Gastroesophageal sphincter (tissue), 4 donors: ENCODE results near the gene TEDDM1. TPM values are rescaled to one million over a fixed set of nuclear protein-coding genes. Genes with fewer than 3 reads are reported as not detected.

Experiments used
- ATAC-seq: fragments of 150-250 bp; one replicate; pipeline ENCODE4 v1.9.1; 2016; ENCODE audit warnings: mild to moderate bottlenecking, moderate library complexity
- H3K27ac ChIP-seq, 4 donors: fragments of 200-600 bp; sonication (generic) in 3 of 4; 1 replicate in 3 of 4; 2 replicates in 1 of 4; pipeline ENCODE4 v1.5.1; 2016 to 2019
- H3K27me3 ChIP-seq: fragments of 200-600 bp; sonication (generic); one replicate; pipeline ENCODE4 v1.5.1; 2019
- H3K36me3 ChIP-seq, 2 donors: fragments of 200-600 bp; sonication (generic); one replicate each; pipeline ENCODE4 v1.5.1; 2019; ENCODE audit warnings: control low read depth in 1 of 2
- H3K4me1 ChIP-seq, 3 donors: fragments of 200-600 bp; sonication (generic); 1 replicate in 2 of 3; 2 replicates in 1 of 3; pipeline ENCODE4 v1.5.1; 2016 to 2019; ENCODE audit warnings: control low read depth in 2 of 3
- H3K4me3 ChIP-seq, 2 donors: fragments of 200-600 bp; sonication (generic); one replicate each; pipeline ENCODE4 v1.5.1; 2019; ENCODE audit warnings: mild to moderate bottlenecking in 1 of 2, moderate library complexity in 1 of 2
- H3K9me3 ChIP-seq, 3 donors: fragments of 200-600 bp; sonication (generic); one replicate each; pipeline ENCODE4 v1.5.1; 2017 to 2019; ENCODE audit warnings: control low read depth in 2 of 3
- CTCF ChIP-seq, 4 experiments: fragments of 200-600 bp in 2 of 4; fragments of 450-650 bp in 2 of 4; sonication (generic) in 1 of 4; IDR thresholded peaks; one replicate each; pipeline ENCODE4 v1.5.1; 2017 to 2019; ENCODE audit warnings: antibody characterized with exemption in 4 of 4, mild to moderate bottlenecking in 2 of 4, moderate library complexity in 2 of 4
- EP300 ChIP-seq: sonication (generic); formaldehyde crosslinking; IDR thresholded peaks from one replicate; pipeline ENCODE4 v1.6.1; 2017; ENCODE audit warnings: antibody characterized with exemption, mild to moderate bottlenecking
- POLR2A ChIP-seq, 2 donors: fragments of 450-650 bp; IDR thresholded peaks; one replicate each; pipeline ENCODE4 v1.6.1; 2017; ENCODE audit warnings: antibody characterized with exemption in 2 of 2, mild to moderate bottlenecking in 2 of 2, moderate library complexity in 1 of 2
- POLR2AphosphoS5 ChIP-seq: sonication (generic); formaldehyde crosslinking; IDR thresholded peaks from one replicate; pipeline ENCODE4 v1.6.1; 2017; ENCODE audit warnings: antibody characterized with exemption
- WGBS, 2 donors: methylation state at CpG; one replicate each; pipeline ENCODE4 v1.1.5; 2018; ENCODE audit warnings: low coverage in 1 of 2; 5-methylcytosine and 5-hydroxymethylcytosine counted together
- total RNA-seq, 4 donors: library from RNA; depleted of rRNA; stranded (reverse); fragments of >200 nt; gene quantifications; one replicate each; pipeline ENCODE4 v1.1.0, GENCODE V29; 2016

Gene TEDDM1
- total RNA-seq, 4 donors from 2014 or later = not detected

GRCh38 chr1:182444497-182444896, 44.0 kb upstream of the TEDDM1 start:
- Histone ChIP-seq H3K4me1 (no peaks in the 10 kb centered on the region), H3K27ac (no peak overlapping the region), H3K36me3 (no peaks in the 10 kb centered on the region), H3K9me3 (no peaks in the 10 kb centered on the region), H3K27me3 (no peaks in the 10 kb centered on the region), H3K4me3 (no peak overlapping the region)
- WGBS, 2 donors = 39 to 56% methylated on average over 2 to 4 of the region's 4 CpGs
- TF ChIP-seq EP300 (no peak), POLR2AphosphoS5 (no peak), POLR2A (IDR thresholded peaks at IDR 0.05) (no peak), CTCF (IDR thresholded peaks at IDR 0.05) (no peak)
- no peak for ATAC-seq

GRCh38 chr1:182442333-182442732, 41.9 kb upstream of the TEDDM1 start:
- WGBS, 2 donors = 82 to 86% methylated on average over 1 of the region's 1 CpG
- no peak overlapping the region for H3K4me3 ChIP-seq
- TF ChIP-seq POLR2AphosphoS5 (no peak), POLR2A (IDR thresholded peaks at IDR 0.05) (no peak), EP300 (no peak)
- H3K9me3 ChIP-seq = peaks cover 0 to 13% (median 0%) of the 10 kb centered on the region in 3 donors
- H3K27ac ChIP-seq = no peak overlapping the region
- H3K36me3 ChIP-seq = no peaks in the 10 kb centered on the region
- H3K4me1 ChIP-seq = no peaks in the 10 kb centered on the region
- ATAC-seq = no peak
- no peaks in the 10 kb centered on the region for H3K27me3 ChIP-seq

- H3K4me3 ChIP-seq = no peak overlapping the region
- no peak overlapping the region for H3K27ac ChIP-seq
- no peak for ATAC-seq
- no peaks in the 10 kb centered on the region for H3K36me3 ChIP-seq
- H3K27me3 ChIP-seq = no peaks in the 10 kb centered on the region
- H3K4me1 ChIP-seq = no peaks in the 10 kb centered on the region
- H3K9me3 ChIP-seq = peaks cover 0 to 13% (median 0%) of the 10 kb centered on the region in 3 donors
- 86 to 100% methylated on average over 1 of the region's 3 CpGs for WGBS, 2 donors
- TF ChIP-seq POLR2A (IDR thresholded peaks at IDR 0.05) = no peak
- no peak for TF ChIP-seq EP300
- TF ChIP-seq CTCF (IDR thresholded peaks at IDR 0.05) = no peak
- TF ChIP-seq POLR2AphosphoS5 = no peak
Measured at GRCh38 chr1:182441719-182442118, 41.3 kb upstream of the TEDDM1 start.

GRCh38 chr1:182438326-182438725, 37.9 kb upstream of the TEDDM1 start:
- TF ChIP-seq CTCF (IDR thresholded peaks at IDR 0.05) (no peak), EP300 (no peak), POLR2AphosphoS5 (no peak), POLR2A (IDR thresholded peaks at IDR 0.05) (no peak)
- no peak for ATAC-seq
- Histone ChIP-seq H3K4me1 (no peaks in the 10 kb centered on the region), H3K27me3 (no peaks in the 10 kb centered on the region), H3K36me3 (no peaks in the 10 kb centered on the region), H3K4me3 (no peak overlapping the region), H3K9me3 (peaks cover 0 to 13% (median 0%) of the 10 kb centered on the region in 3 donors), H3K27ac (no peak overlapping the region)
- 100% methylated on average over 1 of the region's 1 CpG for WGBS, 2 donors

- ATAC-seq = no peak
- no peaks in the 10 kb centered on the region for H3K36me3 ChIP-seq
- H3K4me3 ChIP-seq = no peak overlapping the region
- TF ChIP-seq POLR2AphosphoS5 (no peak), CTCF (IDR thresholded peaks at IDR 0.05) (no peak), POLR2A (IDR thresholded peaks at IDR 0.05) (no peak), EP300 (no peak)
- no peak overlapping the region for H3K27ac ChIP-seq
- H3K4me1 ChIP-seq = no peaks in the 10 kb centered on the region
- H3K27me3 ChIP-seq = peaks cover 6% of the 10 kb centered on the region
- WGBS, 2 donors = 89 to 100% methylated on average over 1 of the region's 1 CpG
- H3K9me3 ChIP-seq = peaks cover 0 to 7% (median 0%) of the 10 kb centered on the region in 3 donors
Measured at GRCh38 chr1:182433580-182433979, 33.1 kb upstream of the TEDDM1 start.
